Peyer's patch (tissue), 4 donors: ENCODE results near the gene GPR107. TPM values are rescaled to one million over a fixed set of nuclear protein-coding genes. Genes with fewer than 3 reads are reported as not detected.

Experiments
- DNase-seq, 3 donors: peaks; one replicate each; pipeline ENCODE4 v3.0.0-alpha.2; 2017 to 2019
- H3K27ac ChIP-seq, 4 donors: fragments of 200-600 bp; sonication (generic); one replicate each; pipeline ENCODE4 v1.5.1; 2016 to 2019
- H3K27me3 ChIP-seq, 2 donors: fragments of 200-600 bp; sonication (generic); one replicate each; pipeline ENCODE4 v1.5.1; 2019
- H3K36me3 ChIP-seq, 3 donors: fragments of 200-600 bp; sonication (generic); one replicate each; pipeline ENCODE4 v1.5.1; 2016 to 2019
- H3K4me1 ChIP-seq, 4 donors: fragments of 200-600 bp; sonication (generic); one replicate each; pipeline ENCODE4 v1.5.1; 2016 to 2019
- H3K4me3 ChIP-seq, 4 donors: fragments of 200-600 bp; sonication (generic); 1 replicate in 3 of 4; 2 replicates in 1 of 4; pipeline ENCODE4 v1.5.1; 2016 to 2019; ENCODE audit warnings: mild to moderate bottlenecking in 1 of 4
- H3K9me3 ChIP-seq, 4 donors: fragments of 200-600 bp; sonication (generic); one replicate each; pipeline ENCODE4 v1.5.1; 2016 to 2019; ENCODE audit warnings: mild to moderate bottlenecking in 1 of 4
- POLR2A ChIP-seq, 2 donors: fragments of 450-650 bp; IDR thresholded peaks; one replicate each; pipeline ENCODE4 v1.5.1; 2017; ENCODE audit warnings: antibody characterized with exemption in 2 of 2, mild to moderate bottlenecking in 2 of 2, moderate library complexity in 2 of 2
- total RNA-seq, 4 donors: library from RNA; depleted of rRNA; stranded (reverse); fragments of >200 nt; gene quantifications; one replicate each; pipeline ENCODE4 v1.1.0, GENCODE V29; 2016
- TF ChIP-seq, protein P1 (sequence below), 6 experiments: fragments of 450-650 bp in 4 of 6; fragments of 200-600 bp in 2 of 6; sonication (generic) in 1 of 6; IDR thresholded peaks; one replicate each; pipeline ENCODE4 v1.5.1; 2017 to 2019; ENCODE audit warnings: antibody characterized with exemption in 6 of 6, mild to moderate bottlenecking in 3 of 6, moderate library complexity in 1 of 6

GPR107 gene
- total RNA-seq, 4 donors from 2014 or later, result 16.6 to 29.0 (median 22.3) TPM

DNA sequence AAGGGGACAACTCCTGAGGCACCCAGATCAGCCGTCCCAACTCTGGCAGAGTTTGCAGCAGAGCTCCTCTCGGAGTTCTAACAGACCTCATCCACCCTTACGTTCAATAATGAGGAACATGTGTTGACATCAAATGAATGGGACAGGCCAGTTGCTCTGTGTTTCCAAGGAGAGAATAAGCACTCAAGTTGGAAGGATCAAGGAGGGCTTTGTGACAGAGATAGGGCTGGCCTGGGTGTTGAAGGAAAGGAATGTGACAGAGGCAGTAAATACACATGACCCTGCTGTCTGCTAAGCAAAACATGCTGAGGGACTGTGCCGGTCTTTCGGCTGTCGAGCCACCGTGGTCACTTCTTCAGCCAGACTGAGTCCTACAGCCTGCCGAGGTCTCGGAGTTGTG, 48.2 kb downstream of the GPR107 start:
- DNase-seq, result no peak
- H3K27me3 ChIP-seq, result no peaks in the 10 kb centered on the region
- no peak overlapping the region for H3K27ac ChIP-seq
- H3K9me3 ChIP-seq, result no peaks in the 10 kb centered on the region
- peaks cover 0 to 86% (median 0%) of the 10 kb centered on the region in 3 donors for H3K36me3 ChIP-seq
- no peaks in the 10 kb centered on the region for H3K4me1 ChIP-seq
- TF ChIP-seq POLR2A (IDR thresholded peaks at IDR 0.05), result no peak
- TF ChIP-seq, protein P1, sequence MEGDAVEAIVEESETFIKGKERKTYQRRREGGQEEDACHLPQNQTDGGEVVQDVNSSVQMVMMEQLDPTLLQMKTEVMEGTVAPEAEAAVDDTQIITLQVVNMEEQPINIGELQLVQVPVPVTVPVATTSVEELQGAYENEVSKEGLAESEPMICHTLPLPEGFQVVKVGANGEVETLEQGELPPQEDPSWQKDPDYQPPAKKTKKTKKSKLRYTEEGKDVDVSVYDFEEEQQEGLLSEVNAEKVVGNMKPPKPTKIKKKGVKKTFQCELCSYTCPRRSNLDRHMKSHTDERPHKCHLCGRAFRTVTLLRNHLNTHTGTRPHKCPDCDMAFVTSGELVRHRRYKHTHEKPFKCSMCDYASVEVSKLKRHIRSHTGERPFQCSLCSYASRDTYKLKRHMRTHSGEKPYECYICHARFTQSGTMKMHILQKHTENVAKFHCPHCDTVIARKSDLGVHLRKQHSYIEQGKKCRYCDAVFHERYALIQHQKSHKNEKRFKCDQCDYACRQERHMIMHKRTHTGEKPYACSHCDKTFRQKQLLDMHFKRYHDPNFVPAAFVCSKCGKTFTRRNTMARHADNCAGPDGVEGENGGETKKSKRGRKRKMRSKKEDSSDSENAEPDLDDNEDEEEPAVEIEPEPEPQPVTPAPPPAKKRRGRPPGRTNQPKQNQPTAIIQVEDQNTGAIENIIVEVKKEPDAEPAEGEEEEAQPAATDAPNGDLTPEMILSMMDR (IDR thresholded peaks at IDR 0.05), result no peak
- H3K4me3 ChIP-seq, result no peak overlapping the region

DNA sequence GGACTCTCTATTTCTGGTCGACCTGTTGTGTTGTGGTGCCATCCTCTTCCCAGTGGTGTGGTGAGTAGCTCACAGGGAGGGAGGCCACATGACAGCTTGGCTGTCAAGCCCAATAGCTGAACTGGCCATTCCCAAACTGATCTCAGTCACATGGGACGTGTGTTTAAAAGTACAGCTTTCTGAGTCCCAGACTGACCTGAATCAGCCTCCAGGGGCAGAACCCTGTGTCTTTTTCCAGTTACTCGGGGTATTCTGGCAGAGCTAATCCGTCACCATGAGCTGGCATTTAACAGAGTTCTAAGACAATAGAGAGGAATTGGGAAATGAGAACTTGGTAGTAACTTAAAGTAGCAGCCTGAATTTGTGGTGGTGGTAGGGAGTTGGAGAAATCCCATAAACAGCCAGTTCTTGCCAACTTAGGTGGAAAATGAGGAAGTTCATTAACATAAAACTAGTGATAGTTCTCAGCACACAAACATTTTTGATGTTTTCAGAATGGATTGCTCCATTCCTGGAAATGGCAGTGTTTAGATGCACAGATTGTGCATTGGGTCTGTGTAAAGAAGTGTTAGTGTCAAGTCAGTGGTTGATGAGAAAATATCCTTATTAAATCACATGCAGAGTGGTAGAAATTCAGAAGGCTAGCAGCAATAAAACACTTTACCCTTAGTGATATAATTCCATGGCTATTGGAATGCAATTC, 50.9 kb downstream of the GPR107 start:
- TF ChIP-seq, protein P1 (IDR thresholded peaks at IDR 0.05), result no peak
- no peak for TF ChIP-seq POLR2A (IDR thresholded peaks at IDR 0.05)
- Histone ChIP-seq H3K27ac (no peak overlapping the region), H3K36me3 (peaks cover 0 to 77% (median 0%) of the 10 kb centered on the region in 3 donors), H3K4me3 (no peak overlapping the region), H3K27me3 (no peaks in the 10 kb centered on the region), H3K9me3 (no peaks in the 10 kb centered on the region), H3K4me1 (no peaks in the 10 kb centered on the region)
- no peak for DNase-seq

DNA sequence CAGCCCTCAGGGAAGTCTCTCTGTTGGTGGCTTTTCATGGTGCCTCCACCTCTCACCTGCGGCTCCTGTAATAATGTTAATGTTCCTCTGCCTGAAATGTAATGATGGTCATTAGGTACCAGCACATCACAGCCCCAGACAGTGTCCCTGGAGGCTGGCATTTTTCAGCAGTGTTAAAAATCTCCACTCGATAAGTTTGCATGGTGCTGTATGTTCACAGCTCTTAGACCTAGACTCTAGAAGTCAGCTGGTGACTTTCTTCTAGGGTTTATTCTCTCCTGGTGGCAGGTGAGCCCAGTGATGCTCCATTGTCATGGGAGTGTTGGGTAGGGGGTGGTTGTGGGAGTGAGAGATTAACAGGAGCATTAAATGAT, 53.1 kb downstream of the GPR107 start:
- H3K27ac ChIP-seq, result peak overlapping the region in 1 of 4 donors; percentile 5
- no peaks in the 10 kb centered on the region for H3K27me3 ChIP-seq
- H3K4me3 ChIP-seq, result no peak overlapping the region
- DNase-seq, result no peak
- H3K9me3 ChIP-seq, result no peaks in the 10 kb centered on the region
- TF ChIP-seq, protein P1 (IDR thresholded peaks at IDR 0.05), result no peak
- no peak for TF ChIP-seq POLR2A (IDR thresholded peaks at IDR 0.05)
- H3K4me1 ChIP-seq, result no peaks in the 10 kb centered on the region
- peaks cover 0 to 72% (median 0%) of the 10 kb centered on the region in 3 donors for H3K36me3 ChIP-seq

DNA sequence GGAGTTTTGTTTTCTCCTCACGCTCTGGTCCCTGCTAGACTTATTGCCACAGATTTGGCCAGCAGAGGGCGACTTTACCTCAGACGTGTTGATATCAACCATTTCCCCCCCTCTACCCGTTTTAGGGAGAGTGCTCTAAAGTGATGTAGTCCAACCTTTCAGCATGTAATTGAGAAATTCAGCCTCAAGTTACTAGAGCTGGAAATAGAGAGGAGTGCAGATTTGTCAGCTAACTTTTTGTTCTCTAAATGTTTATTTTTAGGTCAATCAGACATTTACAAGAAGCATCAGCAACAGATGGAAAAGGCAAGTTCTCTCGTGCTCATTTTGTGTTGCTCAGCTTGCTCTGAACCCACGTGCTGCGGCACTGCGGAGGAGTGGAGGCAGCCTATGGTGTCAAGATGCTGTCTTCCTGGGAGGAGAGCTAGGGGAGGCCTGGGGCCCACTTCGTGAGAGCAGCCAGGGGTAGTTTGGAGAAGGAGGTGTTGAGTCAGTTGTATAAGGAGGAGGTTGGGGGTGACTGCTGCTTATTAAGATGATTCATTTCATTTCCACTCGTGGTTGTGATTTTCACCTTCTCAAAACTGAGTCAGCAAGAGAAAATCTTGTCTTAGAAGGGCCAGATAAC, 53.6 kb downstream of the GPR107 start:
- TF ChIP-seq POLR2A (IDR thresholded peaks at IDR 0.05), result no peak
- TF ChIP-seq, protein P1 (IDR thresholded peaks at IDR 0.05), result peak; percentile 76 to 86 (median 81)
- H3K4me1 ChIP-seq, result no peaks in the 10 kb centered on the region
- DNase-seq, result peak; percentile 74 to 95 (median 95)
- peak overlapping the region in 2 of 4 donors; percentile 5 to 25 for H3K27ac ChIP-seq
- no peaks in the 10 kb centered on the region for H3K27me3 ChIP-seq
- H3K4me3 ChIP-seq, result no peak overlapping the region
- peaks cover 0 to 69% (median 0%) of the 10 kb centered on the region in 3 donors for H3K36me3 ChIP-seq
- no peaks in the 10 kb centered on the region for H3K9me3 ChIP-seq

DNA sequence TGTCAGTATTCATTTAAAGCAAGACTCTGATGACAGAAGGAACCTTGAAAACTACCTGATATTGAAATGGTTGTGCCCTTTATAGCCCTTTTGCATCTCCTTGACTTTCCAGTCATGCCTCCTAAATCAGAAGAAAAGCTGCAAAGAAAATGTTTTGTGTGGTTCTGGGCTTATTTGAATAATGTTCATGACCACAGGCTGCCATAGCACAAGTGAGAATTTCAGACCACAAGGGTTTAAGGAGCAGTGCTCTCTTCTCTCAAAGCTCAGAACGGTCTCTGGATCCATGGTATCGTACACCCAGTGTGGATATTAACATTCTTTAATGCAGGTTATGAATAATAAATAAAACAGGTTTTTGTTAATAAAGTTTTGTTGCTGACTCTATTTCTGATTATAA, 54.2 kb downstream of the GPR107 start:
- no peak for DNase-seq
- no peak for TF ChIP-seq POLR2A (IDR thresholded peaks at IDR 0.05)
- TF ChIP-seq, protein P1 (IDR thresholded peaks at IDR 0.05), result no peak
- H3K27ac ChIP-seq, result no peak overlapping the region
- no peaks in the 10 kb centered on the region for H3K9me3 ChIP-seq
- H3K4me1 ChIP-seq, result no peaks in the 10 kb centered on the region
- peaks cover 0 to 68% (median 0%) of the 10 kb centered on the region in 3 donors for H3K36me3 ChIP-seq
- no peak overlapping the region for H3K4me3 ChIP-seq
- H3K27me3 ChIP-seq, result no peaks in the 10 kb centered on the region
